Renal cortical epithelial cell (primary cell): ENCODE measurements around the gene ZNF488. TPM values are rescaled to one million over a fixed set of nuclear protein-coding genes. Genes with fewer than 3 reads are reported as not detected.

Experiments used
- DNase-seq: peaks from one replicate; pipeline ENCODE4 v3.0.0-alpha.2; 2011; ENCODE audit warnings: low read depth
- total RNA-seq: library from RNA; depleted of rRNA; stranded (reverse); fragments of >200 nt; gene quantifications from 2 replicates; pipeline ENCODE4 v1.2.3, GENCODE V29; 2014

ZNF488 gene
- total RNA-seq, 1 donor from 2014 or later = 0.25 TPM

DNA sequence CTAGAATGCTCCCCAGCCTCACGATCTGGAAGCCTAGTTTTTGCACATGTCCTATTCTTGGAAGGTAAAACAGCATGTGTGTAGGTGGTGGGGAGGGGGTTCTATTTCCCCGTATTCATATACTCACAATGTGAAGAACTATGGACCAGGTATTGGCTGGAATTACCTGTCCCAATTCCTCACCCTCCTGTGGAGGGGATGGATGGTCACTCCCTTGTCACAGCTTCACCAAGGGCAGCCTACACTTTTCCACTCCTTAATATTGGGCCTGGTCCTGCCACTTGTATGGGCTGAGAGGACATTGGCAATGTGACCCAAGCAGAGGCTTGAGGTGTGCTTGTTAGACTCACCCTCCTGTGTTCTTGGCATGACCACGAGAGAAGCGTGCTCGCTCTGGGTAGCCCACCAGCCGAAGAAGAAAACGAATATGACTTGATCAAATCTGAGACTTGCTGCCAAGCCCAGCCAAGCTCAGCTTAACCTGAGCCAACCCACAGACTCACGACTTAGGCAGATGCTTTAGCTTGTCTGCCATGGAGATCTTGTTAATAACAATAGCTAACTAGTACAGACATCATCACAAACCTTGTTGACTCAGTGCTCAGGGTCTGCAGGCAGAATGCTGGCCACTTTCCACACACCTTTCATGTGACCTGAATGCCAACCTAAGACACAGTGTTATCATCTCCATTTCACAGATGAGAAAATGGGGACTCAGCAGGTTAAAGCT is 17.2 kb downstream of the ZNF488 start:
- peak; percentile 31 for DNase-seq

DNA sequence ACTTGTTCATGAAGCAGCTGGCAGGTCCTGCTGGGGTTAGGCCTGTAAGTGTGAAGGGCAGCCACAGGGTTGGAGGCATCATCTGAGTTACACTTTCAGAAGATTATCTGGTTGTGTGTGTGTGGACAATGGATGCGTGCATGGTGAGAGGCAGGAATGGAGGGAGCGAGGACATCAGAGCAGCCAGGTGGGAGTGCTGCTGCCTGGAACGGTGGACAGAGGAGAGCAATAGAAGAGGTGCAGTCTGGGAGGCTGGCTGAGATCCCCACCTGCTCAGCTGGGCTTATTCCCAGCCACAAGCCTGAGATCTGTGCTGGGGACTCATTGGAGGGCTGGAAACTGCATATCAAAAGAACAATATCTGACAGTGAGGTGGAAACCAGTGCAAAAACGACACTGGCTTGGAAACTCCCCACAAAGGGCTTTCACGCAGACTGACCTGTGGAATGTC is 17.9 kb downstream of the ZNF488 start:
- no peak for DNase-seq

DNA sequence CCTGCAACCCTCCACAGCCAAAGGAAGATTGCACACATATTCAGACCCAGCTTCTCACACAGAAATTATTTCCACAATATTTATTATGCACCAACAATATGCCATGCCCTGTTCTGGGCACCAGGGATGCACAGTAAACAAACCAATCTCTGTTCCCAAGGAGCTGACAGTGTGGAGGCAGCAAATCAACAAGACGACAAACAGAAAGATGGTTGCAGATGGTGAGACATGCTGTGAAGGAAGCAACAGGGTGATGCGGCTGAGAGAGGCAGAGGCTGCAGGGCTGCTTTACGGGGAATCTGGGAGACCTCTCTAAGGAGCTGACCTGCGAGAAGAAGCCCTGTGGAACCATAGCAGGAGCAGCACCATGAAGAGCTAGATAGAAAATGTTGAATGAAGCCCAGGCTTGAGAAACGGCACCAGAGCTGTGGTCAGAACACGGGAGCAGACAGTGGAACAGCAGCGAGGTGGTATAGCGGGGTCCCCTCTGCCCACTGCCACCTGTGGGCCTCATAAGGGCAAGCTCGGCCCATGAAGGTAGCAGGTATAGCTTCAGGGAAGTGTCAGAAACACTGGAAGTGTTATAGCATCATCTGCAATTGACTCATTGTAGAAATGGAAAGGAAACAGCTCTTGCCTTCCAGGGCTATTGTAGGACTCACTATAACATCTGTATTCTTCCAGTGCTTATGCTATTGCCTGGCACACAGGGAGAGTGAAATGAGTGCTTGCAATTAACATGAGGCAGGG is 18.5 kb downstream of the ZNF488 start:
- no peak for DNase-seq

DNA sequence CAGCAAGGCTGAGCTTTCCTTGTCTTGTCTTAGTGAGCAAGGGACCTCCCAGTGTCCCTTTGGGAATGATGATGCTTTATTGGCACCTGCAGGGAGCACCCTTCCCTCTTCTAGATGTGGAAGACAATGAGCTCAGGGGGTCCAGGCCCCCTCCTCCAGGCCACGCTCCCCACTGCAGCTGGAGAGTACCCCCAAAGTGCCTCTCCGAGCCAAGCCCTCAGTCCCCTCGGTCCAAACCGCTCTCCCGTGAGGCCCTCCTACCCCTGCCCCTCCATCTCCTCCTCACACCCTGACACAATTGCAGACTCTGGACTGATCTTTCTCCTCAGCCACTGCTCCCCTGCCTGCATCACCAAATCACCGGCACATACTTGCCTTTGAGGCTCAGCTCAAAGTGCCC is 19.2 kb downstream of the ZNF488 start:
- DNase-seq = no peak

DNA sequence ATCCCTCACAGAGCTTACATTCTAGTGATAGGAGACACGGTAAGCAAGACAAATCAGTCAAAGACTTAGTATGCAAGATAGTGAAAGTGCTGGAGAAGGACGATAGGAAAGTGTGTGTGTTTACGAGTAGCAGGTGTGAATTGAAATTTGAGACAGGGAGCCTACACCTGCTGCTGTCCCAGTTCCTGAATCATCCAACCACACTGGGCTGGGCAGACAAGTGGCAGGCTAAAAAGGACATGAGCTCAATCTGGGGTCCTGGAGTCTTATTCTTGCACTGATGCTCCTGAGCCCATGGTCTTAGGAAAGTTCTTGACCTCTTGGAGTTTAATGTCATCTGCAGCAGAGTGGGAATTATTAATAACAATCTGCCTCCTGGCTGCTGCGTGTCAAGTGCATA is 19.7 kb downstream of the ZNF488 start:
- no peak for DNase-seq

DNA sequence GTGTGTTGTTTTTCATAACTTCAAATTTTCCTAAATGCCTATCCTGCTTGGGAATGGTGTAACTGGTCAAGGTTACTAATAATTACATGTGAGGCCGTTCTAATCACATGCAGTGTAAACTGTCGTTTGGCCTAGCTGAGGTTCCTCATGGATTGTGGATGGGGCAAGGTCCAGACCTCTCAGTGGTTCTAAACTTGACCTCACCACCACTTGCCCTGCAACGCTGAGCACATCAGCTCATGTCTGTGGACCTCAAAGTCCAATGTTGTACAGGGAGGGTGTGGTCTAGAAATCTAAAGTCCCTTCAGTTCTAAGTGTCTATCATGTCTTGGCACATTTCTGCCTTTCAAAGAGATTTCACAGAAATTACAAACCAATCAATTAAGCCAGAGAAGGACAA is 20.3 kb downstream of the ZNF488 start:
- DNase-seq = no peak

DNA sequence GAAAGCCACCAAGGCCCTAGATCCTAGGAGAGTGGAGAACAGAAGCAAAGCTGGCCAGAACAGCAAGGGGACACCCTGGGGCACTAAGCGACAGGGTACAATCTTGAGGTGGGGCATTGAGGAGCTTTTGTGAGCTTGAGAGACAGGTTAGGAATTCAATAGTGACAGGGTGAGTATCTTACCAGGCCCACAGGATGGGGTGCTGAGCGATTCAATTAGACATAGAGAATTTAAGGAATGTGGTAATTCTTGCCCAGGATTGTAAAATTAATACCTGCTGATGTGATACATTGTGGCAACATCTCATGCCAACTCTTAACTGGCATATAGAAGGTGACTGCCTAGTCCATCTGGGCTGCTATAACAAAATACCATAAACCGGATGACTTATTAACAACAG is 21.9 kb downstream of the ZNF488 start:
- peak; percentile 4 for DNase-seq

DNA sequence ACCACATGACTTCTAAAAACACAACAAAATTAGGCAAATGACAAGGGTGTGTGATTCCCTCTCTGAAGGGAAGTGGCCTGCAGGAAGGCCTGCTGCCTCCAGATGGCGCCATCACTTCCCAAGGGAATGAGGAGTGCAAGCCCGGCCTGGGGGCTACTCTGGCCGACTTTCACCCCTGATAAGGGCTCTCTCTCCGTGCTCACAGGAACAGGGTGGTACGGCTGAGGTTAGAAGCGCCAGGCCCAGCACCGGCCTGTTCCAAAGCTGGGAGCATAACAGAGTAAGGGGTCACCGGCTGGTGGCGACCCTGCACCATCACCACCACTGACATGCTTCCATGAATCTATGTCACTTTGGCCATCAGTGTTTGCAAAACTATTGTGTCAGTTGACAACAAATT is 22.8 kb downstream of the ZNF488 start:
- peak; percentile 9 for DNase-seq

DNA sequence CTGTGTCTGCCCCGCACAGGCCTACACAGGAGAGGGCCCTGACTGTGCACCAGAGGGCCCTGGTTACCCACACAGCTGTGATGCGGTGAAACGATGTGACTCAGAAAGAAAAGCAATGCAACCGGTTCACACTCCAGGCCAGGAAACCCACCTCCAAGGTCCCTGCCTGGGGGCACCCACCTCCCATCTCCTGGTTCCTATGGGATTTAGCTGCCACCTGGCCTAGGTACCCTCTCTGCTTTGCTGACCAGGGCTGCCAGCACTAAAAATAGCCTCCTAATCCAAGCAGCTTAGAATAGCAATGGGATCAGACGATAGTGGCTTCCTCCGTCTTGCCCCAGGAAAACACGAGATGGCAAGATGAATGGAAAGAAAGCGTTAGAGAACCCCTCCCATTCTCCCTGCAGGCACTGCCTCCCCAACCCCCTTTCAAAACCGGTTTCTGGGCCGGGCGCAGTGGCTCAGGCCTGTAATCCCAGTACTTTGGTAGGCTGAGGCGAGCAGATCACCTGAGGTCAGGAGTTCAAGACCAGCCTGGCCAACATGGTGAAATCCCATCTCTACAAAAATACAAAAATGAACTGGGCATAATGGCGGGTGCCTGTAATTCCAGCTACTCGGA is 23.6 kb downstream of the ZNF488 start:
- DNase-seq = no peak

DNA sequence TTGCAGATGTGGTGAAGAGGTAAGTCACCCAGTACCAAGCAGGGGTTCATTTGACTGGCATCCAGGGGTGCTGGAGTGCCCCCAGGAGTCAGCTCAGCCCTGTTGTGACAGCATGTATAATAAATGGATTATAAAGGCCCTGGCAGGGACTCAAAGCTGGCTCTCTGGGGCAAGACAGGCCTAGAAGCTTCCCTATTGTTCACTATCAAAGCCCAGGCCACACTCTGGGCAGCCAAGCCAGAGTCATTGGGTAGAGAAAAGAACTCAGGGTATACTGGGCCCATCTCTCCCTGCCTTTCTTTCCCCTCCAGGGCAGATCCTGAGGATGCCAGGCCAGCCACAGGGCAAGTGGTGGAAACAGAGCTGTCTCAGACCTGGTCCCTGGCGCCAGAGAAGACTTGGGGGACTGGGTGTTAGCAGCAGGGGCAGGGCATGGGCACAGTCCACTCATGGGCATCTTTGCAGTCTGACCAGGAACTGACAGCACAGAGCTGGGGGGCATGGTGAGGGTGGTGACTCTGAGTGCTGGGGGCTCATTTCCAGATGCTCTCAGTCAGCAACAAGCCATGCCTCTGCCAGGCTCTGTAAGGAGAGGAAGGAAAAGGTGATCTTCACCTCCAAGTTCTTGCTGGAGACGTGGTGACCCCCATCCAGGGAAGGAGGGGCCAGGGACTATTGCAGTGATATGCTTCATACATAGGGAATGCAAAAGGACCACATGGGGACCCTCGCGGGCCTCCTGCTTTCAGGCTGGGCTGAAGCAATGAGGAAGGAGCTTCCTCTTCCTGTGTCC is 24.3 kb downstream of the ZNF488 start:
- DNase-seq = no peak

DNA sequence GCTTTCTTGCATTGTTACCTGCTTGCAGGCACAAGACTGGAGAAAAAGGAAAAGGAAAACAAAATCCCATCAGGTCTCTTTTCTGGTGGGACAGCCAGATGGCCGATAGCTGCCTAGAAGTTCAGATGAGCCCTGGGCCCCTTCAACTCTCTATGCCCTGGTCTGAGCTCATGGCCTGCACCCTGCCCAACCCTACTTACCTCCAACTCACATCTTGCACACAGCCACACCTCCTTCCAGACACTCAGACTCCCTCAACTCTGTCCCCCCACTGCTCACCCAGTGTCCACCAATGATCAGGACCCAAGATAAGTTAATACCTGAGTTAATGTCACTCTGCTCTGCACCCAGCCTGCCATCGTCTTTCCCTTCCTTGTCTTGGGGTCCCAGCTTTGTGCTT is 25.0 kb downstream of the ZNF488 start:
- DNase-seq = no peak

DNA sequence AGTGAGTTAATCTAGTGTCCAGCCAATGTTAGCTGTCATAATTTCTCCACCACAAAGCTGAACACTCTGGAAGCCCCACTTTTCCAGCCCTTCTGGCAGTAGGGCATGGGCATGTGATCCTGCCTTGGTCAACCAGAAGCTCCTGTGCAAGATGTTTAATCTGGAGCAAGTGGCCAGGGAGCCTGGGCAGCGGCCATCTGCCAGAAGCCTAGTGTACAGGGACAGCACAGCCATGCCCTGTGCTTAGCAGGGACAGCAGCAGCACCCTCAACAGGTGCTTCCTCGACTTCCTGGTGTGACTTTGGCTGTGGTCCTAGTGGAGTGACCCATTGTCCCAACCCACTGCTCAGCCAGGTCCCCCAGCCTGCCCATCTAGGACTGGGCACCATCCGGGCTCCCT is 25.6 kb downstream of the ZNF488 start:
- no peak for DNase-seq

DNA sequence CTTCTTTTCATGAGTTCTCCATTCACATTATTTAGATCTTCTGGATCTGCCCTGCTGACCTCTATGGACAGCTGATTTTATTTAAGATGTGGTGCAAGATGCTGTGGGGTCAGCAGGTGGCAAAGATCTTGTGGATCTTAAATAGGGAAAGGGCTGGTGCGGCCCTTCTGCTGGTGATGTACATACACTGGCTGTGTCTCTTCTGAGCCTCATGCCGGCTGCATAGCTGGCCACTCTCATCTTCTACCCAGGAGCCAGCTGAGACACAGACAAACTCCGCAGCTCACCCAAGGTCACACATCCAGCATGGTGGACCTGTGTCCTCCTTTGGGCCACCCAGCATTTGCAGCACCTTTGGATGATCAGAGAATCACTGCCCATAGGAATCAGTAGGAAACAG is 26.2 kb downstream of the ZNF488 start:
- DNase-seq = no peak

DNA sequence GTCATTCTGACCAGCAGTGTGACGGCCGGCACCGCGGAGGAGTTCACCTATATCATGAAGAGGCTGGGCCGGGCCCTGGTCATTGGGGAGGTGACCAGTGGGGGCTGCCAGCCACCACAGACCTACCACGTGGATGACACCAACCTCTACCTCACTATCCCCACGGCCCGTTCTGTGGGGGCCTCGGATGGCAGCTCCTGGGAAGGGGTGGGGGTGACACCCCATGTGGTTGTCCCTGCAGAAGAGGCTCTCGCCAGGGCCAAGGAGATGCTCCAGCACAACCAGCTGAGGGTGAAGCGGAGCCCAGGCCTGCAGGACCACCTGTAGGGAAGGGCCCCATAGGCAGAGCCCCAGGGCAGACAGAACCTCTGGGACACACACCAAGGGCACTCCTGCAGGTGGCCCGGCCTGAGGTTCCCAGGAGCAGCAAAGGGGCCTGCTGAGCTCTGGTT is 26.9 kb downstream of the ZNF488 start:
- no peak for DNase-seq

DNA sequence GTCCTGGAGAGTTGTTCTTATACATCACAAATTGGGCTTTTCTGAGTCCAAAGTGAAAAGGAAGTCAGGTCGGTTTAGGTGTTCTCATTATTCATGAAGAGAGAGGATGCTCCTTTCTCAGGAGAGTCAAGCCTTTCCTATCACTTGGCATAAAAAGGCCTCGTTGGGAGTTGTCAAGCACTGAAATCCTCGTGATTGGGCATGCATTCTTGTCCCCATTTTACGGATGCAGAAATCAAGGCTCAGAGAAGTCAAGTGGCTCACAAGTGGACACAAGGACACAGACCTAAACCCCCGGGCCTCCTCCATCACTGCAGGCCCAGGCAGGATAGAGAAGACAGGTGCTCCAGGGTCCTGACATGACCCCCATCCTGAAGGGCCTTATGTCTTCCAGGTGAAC is 27.4 kb downstream of the ZNF488 start:
- DNase-seq = no peak

DNA sequence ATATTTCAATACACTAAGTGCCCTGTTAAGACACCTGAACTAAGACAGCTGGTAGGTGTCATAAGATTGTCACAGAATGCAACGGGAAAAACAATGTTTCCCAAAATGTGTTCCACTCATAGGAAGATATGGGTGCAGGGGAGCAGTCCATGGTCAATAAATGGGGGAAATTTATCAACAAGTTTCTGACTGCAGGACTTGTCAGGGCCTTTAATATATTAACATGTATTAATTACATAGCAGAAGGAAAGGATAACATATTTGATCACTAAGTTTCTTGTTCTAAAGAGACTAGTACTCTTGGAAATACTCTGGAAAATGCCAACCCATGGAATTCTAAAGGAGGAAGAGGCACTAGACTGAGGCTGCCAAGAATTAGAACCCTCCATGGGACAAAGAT is 29.2 kb downstream of the ZNF488 start:
- no peak for DNase-seq

DNA sequence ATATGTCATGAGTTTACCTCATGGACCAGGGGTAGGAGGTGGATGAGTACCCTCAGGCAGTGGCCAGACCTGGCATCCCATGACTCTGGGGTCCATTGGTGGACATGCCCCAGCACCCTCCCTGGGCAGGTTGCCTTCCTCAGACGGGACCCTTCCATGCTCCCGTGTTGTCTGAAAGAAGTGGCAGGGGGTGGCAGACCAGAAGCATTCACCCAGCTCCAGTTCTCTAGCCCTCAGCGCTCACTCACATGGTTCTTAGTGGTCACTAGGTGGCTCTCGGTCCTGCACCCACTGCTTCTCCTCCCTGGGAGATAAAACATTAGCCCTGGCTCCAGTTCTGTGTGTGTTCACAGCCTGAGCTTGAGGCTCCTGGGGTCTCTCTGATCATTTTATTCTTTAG is 29.9 kb downstream of the ZNF488 start:
- DNase-seq = peak; percentile 12

DNA sequence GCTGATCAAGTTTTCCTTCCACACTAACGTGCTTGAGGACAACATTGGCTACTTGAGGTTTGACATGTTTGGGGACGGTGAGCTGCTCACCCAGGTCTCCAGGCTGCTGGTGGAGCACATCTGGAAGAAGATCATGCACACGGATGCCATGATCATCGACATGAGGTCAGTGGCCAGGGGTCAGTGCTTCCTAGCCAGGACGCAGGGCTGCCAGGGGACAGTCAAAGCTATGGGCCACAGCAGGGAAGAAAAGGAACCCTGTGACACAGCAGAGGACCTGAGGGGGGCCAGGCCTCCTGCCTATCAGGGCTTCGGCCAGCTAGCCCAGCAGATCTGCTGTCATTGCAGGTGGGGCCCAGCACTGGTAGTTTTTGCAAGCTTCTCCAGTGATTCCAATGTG is 30.7 kb downstream of the ZNF488 start:
- DNase-seq = no peak

DNA sequence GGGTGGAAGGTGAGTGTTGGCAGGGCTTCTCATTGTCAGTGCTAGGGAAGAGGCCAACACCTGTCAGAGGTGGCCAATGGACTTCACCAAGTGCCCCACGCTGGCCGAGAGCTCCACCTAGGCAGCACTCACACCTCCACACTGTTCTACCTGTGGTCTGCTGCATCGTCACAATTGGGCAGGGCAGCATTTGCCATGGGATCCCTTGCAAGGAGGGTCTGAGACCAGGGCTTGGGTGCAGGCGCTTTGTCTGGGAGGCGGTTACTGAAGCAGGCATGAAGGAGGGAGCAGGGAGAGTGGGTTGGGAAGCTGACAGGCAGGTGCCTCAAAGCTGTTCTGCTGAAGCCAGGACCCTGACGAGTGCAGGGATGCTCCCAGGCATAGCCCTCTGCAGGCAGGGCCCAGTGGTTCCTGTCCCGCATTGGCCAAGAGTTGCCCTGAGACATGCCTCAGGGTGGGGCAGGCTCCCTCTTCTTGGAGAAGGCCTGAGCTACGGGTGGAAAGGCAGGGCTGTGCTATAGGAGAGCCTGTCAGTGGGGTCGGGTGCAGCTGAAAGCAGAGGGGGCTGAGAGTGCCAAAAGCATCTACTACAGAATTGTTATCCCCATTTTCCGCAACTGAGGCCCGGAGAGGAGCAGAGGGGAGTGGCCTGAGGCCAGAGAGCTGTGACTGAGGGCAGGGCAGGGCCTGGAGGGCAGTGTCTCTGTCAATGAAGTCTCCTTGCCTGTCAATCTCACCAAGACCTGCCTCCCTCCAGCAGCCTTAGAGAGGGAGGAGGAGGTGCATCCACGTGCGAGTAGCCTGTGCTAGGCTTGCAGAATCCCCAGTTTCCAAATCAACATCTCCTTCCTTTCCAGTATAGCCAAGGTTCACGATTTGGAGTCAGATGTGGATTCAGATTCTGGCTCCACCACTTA is 31.9 kb downstream of the ZNF488 start:
- no peak for DNase-seq

DNA sequence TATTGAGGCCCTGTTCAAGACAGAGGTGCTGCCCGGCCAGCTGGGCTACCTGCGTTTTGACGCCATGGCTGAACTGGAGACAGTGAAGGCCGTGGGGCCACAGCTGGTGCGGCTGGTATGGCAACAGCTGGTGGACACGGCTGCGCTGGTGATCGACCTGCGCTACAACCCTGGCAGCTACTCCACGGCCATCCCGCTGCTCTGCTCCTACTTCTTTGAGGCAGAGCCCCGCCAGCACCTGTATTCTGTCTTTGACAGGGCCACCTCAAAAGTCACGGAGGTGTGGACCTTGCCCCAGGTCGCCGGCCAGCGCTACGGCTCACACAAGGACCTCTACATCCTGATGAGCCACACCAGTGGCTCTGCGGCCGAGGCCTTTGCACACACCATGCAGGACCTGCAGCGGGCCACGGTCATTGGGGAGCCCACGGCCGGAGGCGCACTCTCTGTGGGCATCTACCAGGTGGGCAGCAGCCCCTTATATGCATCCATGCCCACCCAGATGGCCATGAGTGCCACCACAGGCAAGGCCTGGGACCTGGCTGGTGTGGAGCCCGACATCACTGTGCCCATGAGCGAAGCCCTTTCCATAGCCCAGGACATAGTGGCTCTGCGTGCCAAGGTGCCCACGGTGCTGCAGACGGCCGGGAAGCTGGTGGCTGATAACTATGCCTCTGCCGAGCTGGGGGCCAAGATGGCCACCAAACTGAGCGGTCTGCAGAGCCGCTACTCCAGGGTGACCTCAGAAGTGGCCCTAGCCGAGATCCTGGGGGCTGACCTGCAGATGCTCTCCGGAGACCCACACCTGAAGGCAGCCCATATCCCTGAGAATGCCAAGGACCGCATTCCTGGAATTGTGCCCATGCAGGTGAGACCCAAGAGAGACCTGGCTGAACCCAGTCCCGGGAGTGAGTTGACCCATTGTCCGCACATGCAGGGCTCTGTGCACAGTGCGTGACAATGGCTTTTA is 33.1 kb downstream of the ZNF488 start:
- DNase-seq = no peak
